AG04450 (cell line): ENCODE measurements around the gene DCDC2. TPM values are rescaled to one million over a fixed set of nuclear protein-coding genes. Genes with fewer than 3 reads are reported as not detected.

Experiments
- CTCF ChIA-PET: fragments of 300-600, 350-600 bp; formaldehyde crosslinking; extraction: SDS; loops from one replicate; lab custom pipeline; 2022; ENCODE audit warnings: antibody characterized with exemption, inconsistent platforms; lab: Charles Lee
- POLR2A ChIA-PET: fragments of 350-600 bp; formaldehyde crosslinking; extraction: SDS; loops from one replicate; lab custom pipeline; 2021; ENCODE audit warnings: antibody characterized with exemption, inconsistent platforms; lab: Yijun Ruan, JAX
- DNase-seq: peaks from one replicate; pipeline ENCODE4 v3.0.0-alpha.2; 2011; ENCODE audit warnings: low read depth, low spot score
- H3K27ac ChIP-seq: one replicate; pipeline ENCODE4 v1.5.1; 2012; ENCODE audit warnings: low read depth, low read length, control low read depth
- H3K27me3 ChIP-seq: one replicate; pipeline ENCODE4 v1.6.0; 2012; ENCODE audit warnings: low read length; ENCODE audit not compliant: control insufficient read depth, insufficient read depth
- H3K4me3 ChIP-seq: 2 replicates; pipeline ENCODE4 v1.5.1; 2011; ENCODE audit warnings: mild to moderate bottlenecking, low read depth, low read length, control low read depth
- H3K9me3 ChIP-seq: 2 replicates; pipeline ENCODE4 v1.5.1; 2012; ENCODE audit warnings: low read length; ENCODE audit not compliant: control insufficient read depth, insufficient read depth
- CTCF ChIP-seq: IDR thresholded peaks from 2 replicates; pipeline ENCODE4 v1.5.1; 2011; ENCODE audit warnings: low read depth, low read length, control low read depth, inconsistent platforms
- polyA plus RNA-seq: library from polyadenylated mRNA; depleted of rRNA; stranded (reverse); fragments of >200 nt; gene quantifications from 2 replicates; pipeline ENCODE4 v1.2.3, GENCODE V29; 2011

The DCDC2 gene
- polyA plus RNA-seq, 1 experiment = 0.02 TPM

GRCh38 chr6:24253360-24253759 is 104.5 kb downstream of the DCDC2 start:
- POLR2A ChIA-PET = no interaction called here
- 0 out of 2 replicates have a peak, but pooled peaks cover 3% of the 10 kb centered on the region for H3K9me3 ChIP-seq
- H3K27me3 ChIP-seq = no peaks in the 10 kb centered on the region
- H3K27ac ChIP-seq = no peak overlapping the region
- H3K4me3 ChIP-seq = no peak overlapping the region
- no peak for DNase-seq
- CTCF ChIA-PET = interaction anchor here (0.6 kb wide), 1 partner anchor 49 kb away, joined by 3 read pairs; no protein-coding TSS in a partner anchor
- no peak for TF ChIP-seq CTCF

- Histone ChIP-seq H3K4me3 (no peak overlapping the region), H3K27me3 (no peaks in the 10 kb centered on the region), H3K9me3 (no peaks in the 10 kb centered on the region), H3K27ac (no peak overlapping the region)
- POLR2A ChIA-PET = no interaction called here
- no peak for TF ChIP-seq CTCF
- CTCF ChIA-PET = no interaction called here
- no peak for DNase-seq
Measured at GRCh38 chr6:24252280-24252679, 105.6 kb downstream of the DCDC2 start.

GRCh38 chr6:24251339-24251738 is 106.5 kb downstream of the DCDC2 start:
- H3K27me3 ChIP-seq = no peaks in the 10 kb centered on the region
- POLR2A ChIA-PET = no interaction called here
- CTCF ChIA-PET = no interaction called here
- H3K9me3 ChIP-seq = no peaks in the 10 kb centered on the region
- no peak overlapping the region for H3K4me3 ChIP-seq
- no peak overlapping the region for H3K27ac ChIP-seq
- no peak for TF ChIP-seq CTCF
- no peak for DNase-seq

- DNase-seq = no peak
- peaks cover 2% of the 10 kb centered on the region; the same call in 1 of the 2 replicates for H3K9me3 ChIP-seq
- H3K27me3 ChIP-seq = no peaks in the 10 kb centered on the region
- ChIA-PET POLR2A (no interaction called here), CTCF (no interaction called here)
- no peak for TF ChIP-seq CTCF
- no peak overlapping the region for H3K27ac ChIP-seq
- no peak overlapping the region for H3K4me3 ChIP-seq
Measured at GRCh38 chr6:24249926-24250325, 107.9 kb downstream of the DCDC2 start.

GRCh38 chr6:24245275-24245674 is 112.6 kb downstream of the DCDC2 start:
- CTCF ChIA-PET = interaction anchor here (0.6 kb wide), 1 partner anchor 29 kb away, joined by 3 read pairs; no protein-coding TSS in a partner anchor
- Histone ChIP-seq H3K27ac (no peak overlapping the region), H3K27me3 (no peaks in the 10 kb centered on the region), H3K9me3 (peaks cover 17% of the 10 kb centered on the region), H3K4me3 (no peak overlapping the region)
- DNase-seq = no peak
- POLR2A ChIA-PET = no interaction called here
- no peak for TF ChIP-seq CTCF
